Neural progenitor cell (in vitro differentiated cells): ENCODE measurements around the gene LATS2. TPM values are rescaled to one million over a fixed set of nuclear protein-coding genes. Genes with fewer than 3 reads are reported as not detected.

ENCODE experiments used
- DNase-seq: peaks from one replicate; pipeline ENCODE4 v3.0.0-alpha.2; 2016; ENCODE audit warnings: low spot score
- H2AFZ ChIP-seq: fragments of 200-600 bp; sonication (generic); replicated peaks from 2 replicates; pipeline ENCODE4 v1.6.1; 2016; ENCODE audit warnings: antibody characterized with exemption
- H3F3A ChIP-seq: fragments of 200-600 bp; sonication (generic); 2 replicates; pipeline ENCODE4 v1.6.1; 2016; ENCODE audit warnings: antibody characterized with exemption, low read depth
- H3K27ac ChIP-seq: fragments of 200-600 bp; sonication (generic); 2 replicates; pipeline ENCODE4 v1.5.1; 2016; ENCODE audit warnings: mild to moderate bottlenecking
- H3K27me3 ChIP-seq: fragments of 200-600 bp; sonication (generic); 2 replicates; pipeline ENCODE4 v1.6.1; 2016; ENCODE audit warnings: mild to moderate bottlenecking, moderate library complexity
- H3K36me3 ChIP-seq: fragments of 200-600 bp; sonication (generic); 2 replicates; pipeline ENCODE4 v1.5.1; 2016
- H3K4me1 ChIP-seq: fragments of 200-600 bp; sonication (generic); 2 replicates; pipeline ENCODE4 v1.6.1; 2016; ENCODE audit warnings: mixed run types
- H3K4me2 ChIP-seq: fragments of 200-600 bp; sonication (generic); 2 replicates; pipeline ENCODE4 v1.6.1; 2016
- H3K4me3 ChIP-seq: fragments of 200-600 bp; sonication (generic); 2 replicates; pipeline ENCODE4 v1.5.1; 2016
- H3K79me2 ChIP-seq: fragments of 200-600 bp; sonication (generic); 2 replicates; pipeline ENCODE4 v1.6.1; 2016; ENCODE audit warnings: low read depth
- H3K9ac ChIP-seq: fragments of 200-600 bp; sonication (generic); 2 replicates; pipeline ENCODE4 v1.6.1; 2016
- H3K9me3 ChIP-seq: fragments of 200-600 bp; sonication (generic); 2 replicates; pipeline ENCODE4 v1.5.1; 2016; ENCODE audit warnings: low read depth
- H4K20me1 ChIP-seq: fragments of 200-600 bp; sonication (generic); 2 replicates; pipeline ENCODE4 v1.6.1; 2016; ENCODE audit warnings: low read depth
- H3K27ac Mint-ChIP-seq: 3 replicates; pipeline ENCODE4 v1.8.0; 2021; ENCODE audit warnings: mixed read lengths
- H3K27me3 Mint-ChIP-seq: 2 replicates; pipeline ENCODE4 v1.8.0; 2022; ENCODE audit warnings: low read depth, mild to moderate bottlenecking, inconsistent platforms, moderate library complexity, mixed read lengths; ENCODE audit not compliant: insufficient read depth
- H3K36me3 Mint-ChIP-seq: 3 replicates; pipeline ENCODE4 v1.8.0; 2021; ENCODE audit warnings: mixed read lengths
- H3K4me1 Mint-ChIP-seq: 3 replicates; pipeline ENCODE4 v1.8.0; 2021; ENCODE audit warnings: mixed read lengths
- H3K4me3 Mint-ChIP-seq: 3 replicates; pipeline ENCODE4 v1.8.0; 2021; ENCODE audit warnings: mild to moderate bottlenecking, moderate library complexity, mixed read lengths
- H3K9me3 Mint-ChIP-seq: 3 replicates; pipeline ENCODE4 v1.8.0; 2020; ENCODE audit warnings: mixed read lengths
- EZH2 ChIP-seq: fragments of 200-600 bp; sonication (generic); IDR thresholded peaks from 2 replicates; pipeline ENCODE4 v1.6.1; 2017; ENCODE audit warnings: antibody characterized with exemption, mild to moderate bottlenecking, moderate library complexity
- EZH2phosphoT487 ChIP-seq: fragments of 200-600 bp; sonication (generic); IDR thresholded peaks from 2 replicates; pipeline ENCODE4 v1.6.1; 2017; ENCODE audit warnings: antibody characterized with exemption
- total RNA-seq: library from RNA; depleted of rRNA; stranded (reverse); fragments of >200 nt; gene quantifications from 2 replicates; pipeline ENCODE4 v1.2.3, GENCODE V29; 2015; ENCODE audit warnings: low replicate concordance
- TF ChIP-seq, protein P1 (sequence below): fragments of 200-600 bp; sonication (generic); IDR thresholded peaks from 2 replicates; pipeline ENCODE4 v1.5.1; 2017; ENCODE audit warnings: antibody characterized with exemption, mild to moderate bottlenecking

The LATS2 gene
- total RNA-seq, 1 donor from 2014 or later, result 15.2 TPM

DNA sequence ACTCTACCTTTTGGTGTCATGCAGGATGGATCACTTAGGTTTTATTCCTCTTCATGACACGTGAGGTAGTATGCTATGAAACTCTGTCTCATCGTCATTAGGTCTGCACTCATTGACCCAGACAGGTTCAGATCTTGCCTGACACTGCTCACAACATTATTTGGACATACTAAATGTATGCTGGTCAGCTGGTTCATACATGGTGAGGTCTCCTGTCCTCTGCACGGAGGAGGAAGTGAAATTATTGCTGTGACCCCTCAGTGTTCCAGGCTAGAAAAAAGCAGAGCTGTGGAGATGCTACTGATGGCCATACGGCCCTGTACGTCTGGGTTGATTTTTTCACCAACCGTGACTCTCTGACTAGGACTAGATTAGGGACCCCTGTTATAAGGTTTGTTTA, 35.8 kb downstream of the LATS2 start:
- H4K20me1 ChIP-seq, result peaks cover 64% of the 10 kb centered on the region
- H3K27me3 Mint-ChIP-seq, result no peaks in the 10 kb centered on the region
- H3K79me2 ChIP-seq, result peaks cover 99% of the 10 kb centered on the region

DNA sequence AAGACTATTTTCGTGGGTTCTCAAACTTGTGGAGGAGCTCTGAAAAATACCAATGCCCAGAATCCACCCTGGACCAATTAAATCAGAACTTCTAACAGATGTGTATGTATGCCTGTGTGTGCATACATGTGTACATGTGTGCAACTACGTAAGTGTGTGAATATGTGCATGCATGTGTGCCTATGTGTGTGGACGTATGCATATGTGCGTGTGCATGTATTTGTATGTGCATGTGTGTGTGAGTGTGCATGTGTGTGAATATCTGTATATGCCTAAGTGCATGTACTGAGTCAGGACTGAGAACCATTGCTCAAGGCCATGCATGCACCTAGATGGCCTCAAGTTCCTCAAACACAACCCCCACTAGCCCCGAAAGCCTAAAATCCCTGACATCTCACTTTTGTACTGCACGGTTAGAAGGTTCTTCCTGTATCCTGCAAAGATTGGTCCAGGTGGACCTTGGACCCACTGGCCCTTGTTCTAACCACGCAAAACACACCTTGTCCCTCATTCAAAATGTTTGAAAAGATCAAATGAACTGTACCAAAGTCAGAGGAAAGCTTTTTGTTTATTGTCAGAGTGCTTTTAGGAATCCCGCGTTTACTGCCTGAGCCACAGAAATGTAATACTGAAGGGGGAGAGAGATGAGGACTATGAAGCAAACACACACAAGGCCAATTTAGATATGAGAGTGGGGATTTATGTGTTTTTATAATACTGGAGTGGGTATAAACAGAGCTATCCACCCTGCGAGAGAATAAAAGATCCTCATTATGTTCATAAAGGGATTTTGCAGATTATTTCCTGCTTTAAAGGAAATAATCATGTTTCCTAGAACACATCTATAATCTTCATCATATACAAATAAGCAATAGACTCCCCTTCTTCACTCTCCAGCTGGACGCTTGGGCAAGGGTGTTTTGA, 39.1 kb downstream of the LATS2 start:
- H3K4me2 ChIP-seq, result no peak overlapping the region
- no peaks in the 10 kb centered on the region for H3F3A ChIP-seq
- no peak overlapping the region for H3K4me3 ChIP-seq
- H3K9ac ChIP-seq, result no peak overlapping the region
- H3K79me2 ChIP-seq, result peaks cover 99% of the 10 kb centered on the region
- Mint-ChIP-seq H3K9me3 (peaks cover 5% of the 10 kb centered on the region), H3K4me1 (peaks cover 6% of the 10 kb centered on the region), H3K27me3 (no peaks in the 10 kb centered on the region), H3K4me3 (no peak overlapping the region), H3K27ac (no peak overlapping the region), H3K36me3 (peaks cover 21% of the 10 kb centered on the region)
- H3K9me3 ChIP-seq, result no peaks in the 10 kb centered on the region
- H3K4me1 ChIP-seq, result no peaks in the 10 kb centered on the region
- no peak overlapping the region for H2AFZ ChIP-seq
- TF ChIP-seq EZH2, result no peak
- TF ChIP-seq, protein P1, sequence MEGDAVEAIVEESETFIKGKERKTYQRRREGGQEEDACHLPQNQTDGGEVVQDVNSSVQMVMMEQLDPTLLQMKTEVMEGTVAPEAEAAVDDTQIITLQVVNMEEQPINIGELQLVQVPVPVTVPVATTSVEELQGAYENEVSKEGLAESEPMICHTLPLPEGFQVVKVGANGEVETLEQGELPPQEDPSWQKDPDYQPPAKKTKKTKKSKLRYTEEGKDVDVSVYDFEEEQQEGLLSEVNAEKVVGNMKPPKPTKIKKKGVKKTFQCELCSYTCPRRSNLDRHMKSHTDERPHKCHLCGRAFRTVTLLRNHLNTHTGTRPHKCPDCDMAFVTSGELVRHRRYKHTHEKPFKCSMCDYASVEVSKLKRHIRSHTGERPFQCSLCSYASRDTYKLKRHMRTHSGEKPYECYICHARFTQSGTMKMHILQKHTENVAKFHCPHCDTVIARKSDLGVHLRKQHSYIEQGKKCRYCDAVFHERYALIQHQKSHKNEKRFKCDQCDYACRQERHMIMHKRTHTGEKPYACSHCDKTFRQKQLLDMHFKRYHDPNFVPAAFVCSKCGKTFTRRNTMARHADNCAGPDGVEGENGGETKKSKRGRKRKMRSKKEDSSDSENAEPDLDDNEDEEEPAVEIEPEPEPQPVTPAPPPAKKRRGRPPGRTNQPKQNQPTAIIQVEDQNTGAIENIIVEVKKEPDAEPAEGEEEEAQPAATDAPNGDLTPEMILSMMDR, result no peak
- TF ChIP-seq EZH2phosphoT487, result no peak
- H3K36me3 ChIP-seq, result no peaks in the 10 kb centered on the region
- no peaks in the 10 kb centered on the region for H3K27me3 ChIP-seq
- peaks cover 89% of the 10 kb centered on the region for H4K20me1 ChIP-seq
- no peak for DNase-seq
- no peak overlapping the region for H3K27ac ChIP-seq

More for the DNA sequence above, 35.8 kb downstream of the LATS2 start:
- peaks cover 27% of the 10 kb centered on the region for H3K36me3 Mint-ChIP-seq
- H3K9me3 Mint-ChIP-seq, result peaks cover 16% of the 10 kb centered on the region
- Histone ChIP-seq H3K4me1 (no peaks in the 10 kb centered on the region), H3K27me3 (no peaks in the 10 kb centered on the region), H2AFZ (no peak overlapping the region), H3K9me3 (no peaks in the 10 kb centered on the region), H3K27ac (no peak overlapping the region), H3K4me2 (no peak overlapping the region), H3K4me3 (no peak overlapping the region), H3F3A (no peaks in the 10 kb centered on the region), H3K36me3 (peaks cover 5% of the 10 kb centered on the region), H3K9ac (no peak overlapping the region)
- no peak overlapping the region for H3K27ac Mint-ChIP-seq
- H3K4me3 Mint-ChIP-seq, result no peak overlapping the region
- peaks cover 6% of the 10 kb centered on the region for H3K4me1 Mint-ChIP-seq
- TF ChIP-seq EZH2, result no peak
- TF ChIP-seq, protein P1, result no peak
- TF ChIP-seq EZH2phosphoT487, result no peak
- no peak for DNase-seq

DNA sequence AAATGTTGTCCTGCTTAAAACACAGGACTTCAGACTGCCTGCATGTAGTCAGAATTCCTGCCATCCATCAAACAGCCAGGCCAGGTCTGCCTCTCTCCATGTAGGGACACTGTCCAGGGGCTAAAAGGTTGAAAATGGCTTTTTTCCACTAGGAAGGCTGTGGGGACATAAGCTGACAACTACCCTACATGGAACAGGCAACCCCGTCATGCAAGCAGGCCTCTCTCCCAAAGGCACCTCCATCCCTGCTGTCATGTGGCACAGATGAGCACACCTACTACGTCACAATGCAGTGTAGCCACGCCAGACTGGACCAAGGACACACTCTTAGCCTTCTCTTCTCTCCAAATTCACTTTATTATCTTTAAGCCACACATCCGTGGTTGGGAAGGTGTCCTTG, 40.8 kb downstream of the LATS2 start:
- Mint-ChIP-seq H3K27me3 (no peaks in the 10 kb centered on the region), H3K4me3 (no peak overlapping the region), H3K27ac (peak overlapping the region; percentile 76), H3K4me1 (peaks cover 9% of the 10 kb centered on the region), H3K9me3 (no peaks in the 10 kb centered on the region), H3K36me3 (peaks cover 11% of the 10 kb centered on the region)
- Histone ChIP-seq H2AFZ (no peak overlapping the region), H3K4me3 (no peak overlapping the region), H3K79me2 (peaks cover 98% of the 10 kb centered on the region), H4K20me1 (peaks cover 88% of the 10 kb centered on the region), H3K9me3 (no peaks in the 10 kb centered on the region), H3K27me3 (no peaks in the 10 kb centered on the region), H3K9ac (no peak overlapping the region), H3K4me2 (no peak overlapping the region), H3F3A (no peaks in the 10 kb centered on the region), H3K36me3 (no peaks in the 10 kb centered on the region), H3K4me1 (no peaks in the 10 kb centered on the region), H3K27ac (peak overlapping the region; percentile 18)
- TF ChIP-seq EZH2, result no peak
- TF ChIP-seq EZH2phosphoT487, result no peak
- TF ChIP-seq, protein P1, result no peak
- no peak for DNase-seq
